K562 (cell line): ENCODE measurements around the gene PA2G4. TPM values are rescaled to one million over a fixed set of nuclear protein-coding genes. Genes with fewer than 3 reads are reported as not detected.

Experiments
- ARHGAP35 ChIP-seq: fragments of 450-650 bp; IDR thresholded peaks from 2 replicates; pipeline ENCODE4 v1.6.1; 2018; ENCODE audit not compliant: partially characterized antibody
- DDX20 ChIP-seq: fragments of 450-650 bp; IDR thresholded peaks from 2 replicates; pipeline ENCODE4 v1.6.1; 2016; ENCODE audit warnings: missing genetic modification characterization, low read depth, mild to moderate bottlenecking, missing compliant biosample characterization, moderate library complexity
- DNMT1 ChIP-seq: fragments of 450-650 bp; IDR thresholded peaks from 2 replicates; pipeline ENCODE4 v1.6.1; 2016; ENCODE audit warnings: antibody characterized with exemption, mild to moderate bottlenecking
- FOSL1 ChIP-seq: fragments of 200-800 bp; sonication (Bioruptor generic); conservative IDR thresholded peaks from 2 replicates; pipeline ENCODE4 v1.6.1; 2016; ENCODE audit warnings: missing genetic modification characterization, missing compliant biosample characterization
- GTF2E2 ChIP-seq: fragments of 200-800 bp; sonication (Bioruptor generic); IDR thresholded peaks from 2 replicates; pipeline ENCODE4 v1.6.1; 2016; ENCODE audit warnings: missing genetic modification characterization, missing compliant biosample characterization
- HDAC2 ChIP-seq: fragments of 450-650 bp; IDR thresholded peaks from 2 replicates; pipeline ENCODE4 v1.6.1; 2016; ENCODE audit warnings: mild to moderate bottlenecking
- HSF4 ChIP-seq: fragments of 250-450 bp; sonication (Bioruptor Pico); IDR thresholded peaks from 2 replicates; pipeline ENCODE4 v2.1.2; 2022; ENCODE audit warnings: mild to moderate bottlenecking, moderate library complexity, borderline replicate concordance
- JUNB ChIP-seq: fragments of 450-650 bp; formaldehyde crosslinking; conservative IDR thresholded peaks from 2 replicates; pipeline ENCODE4 v1.4.0; 2020; ENCODE audit warnings: mild to moderate bottlenecking
- KLF13 ChIP-seq: fragments of 450-650 bp; IDR thresholded peaks from 2 replicates; pipeline ENCODE4 v1.6.1; 2016; ENCODE audit warnings: missing genetic modification characterization, low read depth, mild to moderate bottlenecking, missing compliant biosample characterization, moderate library complexity, borderline replicate concordance
- NCOR1 ChIP-seq: fragments of 450-650 bp; IDR thresholded peaks from 2 replicates; pipeline ENCODE4 v1.6.1; 2016; ENCODE audit warnings: mild to moderate bottlenecking, moderate library complexity
- NFIX ChIP-seq: fragments of 250-450 bp; sonication (Bioruptor Pico); IDR thresholded peaks from 2 replicates; pipeline ENCODE4 v1.4.0; 2020; ENCODE audit warnings: low read depth, mild to moderate bottlenecking, moderate library complexity
- NR4A1 ChIP-seq, 2 experiments: fragments of 250-450 bp in 1 of 2; fragments of 450-650 bp in 1 of 2; sonication (Bioruptor Pico) in 1 of 2; IDR thresholded peaks; 2 replicates each; pipeline versions ENCODE4 v1.4.0 to v1.6.1; 2016 to 2020; ENCODE audit warnings: mild to moderate bottlenecking in 2 of 2, missing compliant biosample characterization in 1 of 2, missing genetic modification characterization in 1 of 2, moderate library complexity in 1 of 2
- OTX1 ChIP-seq: fragments of 450-650 bp; formaldehyde crosslinking; IDR thresholded peaks from 2 replicates; pipeline ENCODE4 v1.4.0; 2022; ENCODE audit warnings: mild to moderate bottlenecking
- POLR2G ChIP-seq: fragments of 200-400 bp; formaldehyde crosslinking; IDR thresholded peaks from 2 replicates; pipeline ENCODE4 v1.6.1; 2017; ENCODE audit warnings: low read depth, mild to moderate bottlenecking, antibody characterized with exemption, low read length, moderate library complexity
- POLR2H ChIP-seq: IDR thresholded peaks from 2 replicates; pipeline ENCODE4 v1.6.1; 2016; ENCODE audit warnings: missing genetic modification characterization, low read depth, mild to moderate bottlenecking, control low read depth, missing compliant biosample characterization, moderate library complexity
- RB1 ChIP-seq: fragments of 450-650 bp; IDR thresholded peaks from 2 replicates; pipeline ENCODE4 v1.6.1; 2017; ENCODE audit warnings: low read depth, mild to moderate bottlenecking
- RBM22 ChIP-seq: fragments of 200-400 bp; formaldehyde crosslinking; IDR thresholded peaks from 2 replicates; pipeline ENCODE4 v1.6.1; 2018; ENCODE audit warnings: low read length, low read depth; ENCODE audit not compliant: poor library complexity, severe bottlenecking
- STAG1 ChIP-seq: sonication (generic); formaldehyde crosslinking; IDR thresholded peaks from 2 replicates; pipeline ENCODE4 v1.5.0; 2020; ENCODE audit warnings: missing genetic modification reagents, borderline replicate concordance
- TEAD2 ChIP-seq: fragments of 450-650 bp; IDR thresholded peaks from 2 replicates; pipeline ENCODE4 v1.6.1; 2016; ENCODE audit warnings: missing genetic modification characterization, control low read depth, missing compliant biosample characterization
- ZNF253 ChIP-seq: fragments of 250-450 bp; sonication (Bioruptor Pico); conservative IDR thresholded peaks from 2 replicates; pipeline ENCODE4 v1.6.1; 2021; ENCODE audit warnings: mild to moderate bottlenecking
- ZNF717 ChIP-seq: fragments of 250-450 bp; sonication (Bioruptor Pico); IDR thresholded peaks from 2 replicates; pipeline ENCODE4 v1.5.0; 2021
- ZNF830 ChIP-seq: fragments of 250-450 bp; sonication (Bioruptor Pico); IDR thresholded peaks from 2 replicates; pipeline ENCODE4 v1.5.0; 2021; ENCODE audit warnings: mild to moderate bottlenecking
- polyA plus RNA-seq, 8 experiments: library from polyadenylated mRNA; depleted of rRNA in 4 of 8; stranded (reverse) in 5 of 8; unstranded in 3 of 8; fragments of >200 nt; fragmentation: Nextera tagmentation in 2 of 8; fragmentation: Illumina TruSeq in 1 of 8; extraction: Ambion mirVana in 2 of 8; extraction: Trizol in 1 of 8; gene quantifications; 2 replicates each; pipeline versions ENCODE4 v1.2.1 to v1.2.3, GENCODE V29; 2011 to 2014; ENCODE audit warnings: inconsistent platforms in 1 of 8, missing spikeins in 1 of 8
- total RNA-seq, 7 experiments: library from RNA; depleted of rRNA in 6 of 7; stranded (reverse); fragments of >200 nt in 6 of 7; fragmentation: Illumina TruSeq in 2 of 7; extraction: Trizol in 2 of 7; gene quantifications; 2 replicates each; pipeline versions ENCODE4 v1.2.1 to v1.2.3, GENCODE V29; 2011 to 2021; ENCODE audit warnings: low replicate concordance in 1 of 7
- TF ChIP-seq, protein P1 (sequence below): IDR thresholded peaks from 2 replicates; pipeline ENCODE4 v1.6.1; 2014; ENCODE audit warnings: antibody characterized with exemption
- TF ChIP-seq, protein P2 (sequence below): fragments of 450-650 bp; formaldehyde crosslinking; IDR thresholded peaks from 2 replicates; pipeline ENCODE4 v1.4.0; 2022; ENCODE audit warnings: missing genetic modification characterization
- TF ChIP-seq, protein P3 (sequence below): fragments of 450-650 bp; IDR thresholded peaks from 2 replicates; pipeline ENCODE4 v1.6.1; 2016; ENCODE audit warnings: low read depth, mild to moderate bottlenecking, moderate library complexity
- TF ChIP-seq, protein P4 (sequence below): fragments of 250-450 bp; sonication (Bioruptor Pico); IDR thresholded peaks from 2 replicates; pipeline ENCODE4 v1.6.1; 2021; ENCODE audit warnings: mild to moderate bottlenecking
- TF ChIP-seq, protein P5 (sequence below): sonication (generic); formaldehyde crosslinking; IDR thresholded peaks from 2 replicates; pipeline ENCODE4 v1.9.0; 2022; ENCODE audit warnings: mild to moderate bottlenecking, missing genetic modification reagents

Gene PA2G4
- total and polyA plus RNA-seq, 9 of the 15 experiments (the other 6 are each of a cell fraction or from before 2014, with no cell fraction given): 230 to 925 (median 638) TPM

DNA sequence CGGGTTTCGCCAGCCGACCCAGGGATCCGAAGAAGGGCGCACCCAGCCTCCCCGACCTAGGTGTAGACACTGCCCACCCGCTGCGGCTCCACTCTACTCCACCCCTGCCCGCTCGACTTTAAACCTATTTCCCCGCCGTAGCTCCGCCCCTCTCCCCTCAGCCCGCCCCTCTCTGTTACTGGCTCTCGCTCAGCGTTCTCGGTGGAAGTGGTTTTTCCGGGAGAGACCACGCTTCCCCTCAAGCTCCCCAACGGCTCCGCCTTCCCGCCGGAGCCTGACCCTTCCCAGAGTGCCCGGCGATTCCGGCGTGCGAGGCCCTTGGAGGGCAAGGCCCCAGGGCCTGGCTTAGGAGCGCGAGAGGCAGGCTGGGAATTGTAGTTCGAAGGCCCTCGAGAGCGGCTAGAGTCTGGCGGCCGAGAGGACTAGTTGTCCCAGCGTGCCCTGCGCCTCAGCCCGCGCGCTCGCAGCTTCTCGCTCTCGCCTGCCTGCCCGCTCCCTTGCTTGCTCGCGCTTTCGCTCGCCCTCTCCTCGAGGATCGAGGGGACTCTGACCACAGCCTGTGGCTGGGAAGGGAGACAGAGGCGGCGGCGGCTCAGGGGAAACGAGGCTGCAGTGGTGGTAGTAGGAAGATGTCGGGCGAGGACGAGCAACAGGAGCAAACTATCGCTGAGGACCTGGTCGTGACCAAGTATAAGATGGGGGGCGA is at the start of gene PA2G4 (continued):
- no peak for TF ChIP-seq GTF2E2
- no peak for TF ChIP-seq ZNF717
- TF ChIP-seq ZNF253: no peak
- TF ChIP-seq DDX20 (tag): no peak
- no peak for TF ChIP-seq NCOR1
- TF ChIP-seq, protein P1, sequence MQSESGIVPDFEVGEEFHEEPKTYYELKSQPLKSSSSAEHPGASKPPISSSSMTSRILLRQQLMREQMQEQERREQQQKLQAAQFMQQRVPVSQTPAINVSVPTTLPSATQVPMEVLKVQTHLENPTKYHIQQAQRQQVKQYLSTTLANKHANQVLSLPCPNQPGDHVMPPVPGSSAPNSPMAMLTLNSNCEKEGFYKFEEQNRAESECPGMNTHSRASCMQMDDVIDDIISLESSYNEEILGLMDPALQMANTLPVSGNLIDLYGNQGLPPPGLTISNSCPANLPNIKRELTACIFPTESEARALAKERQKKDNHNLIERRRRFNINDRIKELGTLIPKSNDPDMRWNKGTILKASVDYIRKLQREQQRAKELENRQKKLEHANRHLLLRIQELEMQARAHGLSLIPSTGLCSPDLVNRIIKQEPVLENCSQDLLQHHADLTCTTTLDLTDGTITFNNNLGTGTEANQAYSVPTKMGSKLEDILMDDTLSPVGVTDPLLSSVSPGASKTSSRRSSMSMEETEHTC: no peak
- no peak for TF ChIP-seq ZNF830 (CRISPR knock-in tag)
- peak; percentile 93 for TF ChIP-seq POLR2H
- TF ChIP-seq ARHGAP35: no peak
- TF ChIP-seq HDAC2: 0 out of 2 replicates have a peak, but pooled peaks have one; percentile 6
- peak; percentile 38; the same call in 1 of the 2 replicates for TF ChIP-seq OTX1 (CRISPR knock-in tag)
- TF ChIP-seq, protein P2, sequence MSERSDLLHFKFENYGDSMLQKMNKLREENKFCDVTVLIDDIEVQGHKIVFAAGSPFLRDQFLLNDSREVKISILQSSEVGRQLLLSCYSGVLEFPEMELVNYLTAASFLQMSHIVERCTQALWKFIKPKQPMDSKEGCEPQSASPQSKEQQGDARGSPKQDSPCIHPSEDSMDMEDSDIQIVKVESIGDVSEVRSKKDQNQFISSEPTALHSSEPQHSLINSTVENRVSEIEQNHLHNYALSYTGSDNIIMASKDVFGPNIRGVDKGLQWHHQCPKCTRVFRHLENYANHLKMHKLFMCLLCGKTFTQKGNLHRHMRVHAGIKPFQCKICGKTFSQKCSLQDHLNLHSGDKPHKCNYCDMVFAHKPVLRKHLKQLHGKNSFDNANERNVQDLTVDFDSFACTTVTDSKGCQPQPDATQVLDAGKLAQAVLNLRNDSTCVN (CRISPR knock-in tag): no peak
- TF ChIP-seq POLR2G: peak; percentile 96
- TF ChIP-seq, protein P3, sequence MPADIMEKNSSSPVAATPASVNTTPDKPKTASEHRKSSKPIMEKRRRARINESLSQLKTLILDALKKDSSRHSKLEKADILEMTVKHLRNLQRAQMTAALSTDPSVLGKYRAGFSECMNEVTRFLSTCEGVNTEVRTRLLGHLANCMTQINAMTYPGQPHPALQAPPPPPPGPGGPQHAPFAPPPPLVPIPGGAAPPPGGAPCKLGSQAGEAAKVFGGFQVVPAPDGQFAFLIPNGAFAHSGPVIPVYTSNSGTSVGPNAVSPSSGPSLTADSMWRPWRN: no peak
- no peak for TF ChIP-seq JUNB (CRISPR knock-in tag)
- no peak for TF ChIP-seq KLF13 (tag)
- no peak for TF ChIP-seq NR4A1 (CRISPR knock-in tag; IDR thresholded peaks at IDR 0.05)
- TF ChIP-seq NR4A1 (tag; IDR thresholded peaks at IDR 0.05): no peak
- no peak for TF ChIP-seq RBM22
- no peak for TF ChIP-seq HSF4 (CRISPR knock-in tag)
- TF ChIP-seq, protein P4, sequence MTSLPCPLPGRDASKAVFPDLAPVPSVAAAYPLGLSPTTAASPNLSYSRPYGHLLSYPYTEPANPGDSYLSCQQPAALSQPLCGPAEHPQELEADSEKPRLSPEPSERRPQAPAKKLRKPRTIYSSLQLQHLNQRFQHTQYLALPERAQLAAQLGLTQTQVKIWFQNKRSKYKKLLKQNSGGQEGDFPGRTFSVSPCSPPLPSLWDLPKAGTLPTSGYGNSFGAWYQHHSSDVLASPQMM (CRISPR knock-in tag): no peak
- no peak for TF ChIP-seq FOSL1 (tag)
- TF ChIP-seq NFIX: no peak
- no peak for TF ChIP-seq STAG1
- TF ChIP-seq, protein P5, sequence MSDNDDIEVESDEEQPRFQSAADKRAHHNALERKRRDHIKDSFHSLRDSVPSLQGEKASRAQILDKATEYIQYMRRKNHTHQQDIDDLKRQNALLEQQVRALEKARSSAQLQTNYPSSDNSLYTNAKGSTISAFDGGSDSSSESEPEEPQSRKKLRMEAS: peak; percentile 94
- peak; percentile 77 for TF ChIP-seq RB1
- no peak for TF ChIP-seq TEAD2 (tag)
- no peak for TF ChIP-seq DNMT1
